ENCODE results near the gene DIP2C.
"Not testable (repeated sequence)": the region's sequence is repeated elsewhere in the genome, so short reads cannot be mapped to it uniquely, and the experiment has no call there.

The DIP2C gene

GRCh38 chr10:660413-660969 lies 29.0 kb downstream of the DIP2C start:
- H3K4me1 ChIP-seq (ENCODE audit: control insufficient read depth, insufficient read depth, low read length, unreplicated experiment): peaks cover 11% of the 10 kb centered on the region
- H2AFZ ChIP-seq (ENCODE audit: low read length, unreplicated experiment): no peak overlapping the region
- no peak overlapping the region for H3K27ac ChIP-seq (ENCODE audit: low read depth, low read length)
- H3K79me2 ChIP-seq (ENCODE audit: control insufficient read depth, insufficient read depth, low read length, unreplicated experiment): peaks cover 61% of the 10 kb centered on the region
- H3K36me3 ChIP-seq (ENCODE audit: insufficient read depth, low read length): no peaks in the 10 kb centered on the region
- no peaks in the 10 kb centered on the region for H3K27me3 ChIP-seq (ENCODE audit: insufficient read depth, low read length)
- no peak overlapping the region for H3K4me3 ChIP-seq (ENCODE audit: low read depth, low read length)

- no peaks in the 10 kb centered on the region for H3K27me3 ChIP-seq (ENCODE audit: insufficient read depth, low read length)
- peak overlapping the region; percentile 62 for H2AFZ ChIP-seq (ENCODE audit: low read length, unreplicated experiment)
- no peaks in the 10 kb centered on the region for H3K36me3 ChIP-seq (ENCODE audit: insufficient read depth, low read length)
- peaks cover 55% of the 10 kb centered on the region for H3K79me2 ChIP-seq (ENCODE audit: control insufficient read depth, insufficient read depth, low read length, unreplicated experiment)
- peaks cover 11% of the 10 kb centered on the region for H3K4me1 ChIP-seq (ENCODE audit: control insufficient read depth, insufficient read depth, low read length, unreplicated experiment)
- peak overlapping the region; percentile 48; the same call in 1 of the 2 replicates for H3K4me3 ChIP-seq (ENCODE audit: low read depth, low read length)
- H3K27ac ChIP-seq (ENCODE audit: low read depth, low read length): 0 out of 2 replicates have a peak overlapping the region, but pooled peaks have one; percentile 23
Observed at GRCh38 chr10:659688-660141, 29.8 kb downstream of the DIP2C start.

- H3K4me3 ChIP-seq (ENCODE audit: low read depth, low read length); H3K27me3 ChIP-seq (ENCODE audit: insufficient read depth, low read length); H2AFZ ChIP-seq (ENCODE audit: low read length, unreplicated experiment); H3K27ac ChIP-seq (ENCODE audit: low read depth, low read length); H3K36me3 ChIP-seq (ENCODE audit: insufficient read depth, low read length): not testable (repeated sequence)
- Histone ChIP-seq H3K4me1 (ENCODE audit: control insufficient read depth, insufficient read depth, low read length, unreplicated experiment) (peaks cover 11% of the 10 kb centered on the region), H3K79me2 (ENCODE audit: control insufficient read depth, insufficient read depth, low read length, unreplicated experiment) (peaks cover 40% of the 10 kb centered on the region)
Observed at GRCh38 chr10:657816-658350, 31.6 kb downstream of the DIP2C start.

- Histone ChIP-seq H3K4me3 (ENCODE audit: low read depth, low read length) (no peak overlapping the region), H3K79me2 (ENCODE audit: control insufficient read depth, insufficient read depth, low read length, unreplicated experiment) (peaks cover 36% of the 10 kb centered on the region), H2AFZ (ENCODE audit: low read length, unreplicated experiment) (no peak overlapping the region), H3K27ac (ENCODE audit: low read depth, low read length) (no peak overlapping the region), H3K4me1 (ENCODE audit: control insufficient read depth, insufficient read depth, low read length, unreplicated experiment) (peaks cover 11% of the 10 kb centered on the region), H3K36me3 (ENCODE audit: insufficient read depth, low read length) (no peaks in the 10 kb centered on the region), H3K27me3 (ENCODE audit: insufficient read depth, low read length) (no peaks in the 10 kb centered on the region)
Observed at GRCh38 chr10:656883-657282, 32.6 kb downstream of the DIP2C start.

GRCh38 chr10:655184-655583 lies 34.3 kb downstream of the DIP2C start:
- H3K27ac ChIP-seq (ENCODE audit: low read depth, low read length): no peak overlapping the region
- no peaks in the 10 kb centered on the region for H3K27me3 ChIP-seq (ENCODE audit: insufficient read depth, low read length)
- peaks cover 11% of the 10 kb centered on the region for H3K4me1 ChIP-seq (ENCODE audit: control insufficient read depth, insufficient read depth, low read length, unreplicated experiment)
- peaks cover 25% of the 10 kb centered on the region for H3K79me2 ChIP-seq (ENCODE audit: control insufficient read depth, insufficient read depth, low read length, unreplicated experiment)
- no peak overlapping the region for H2AFZ ChIP-seq (ENCODE audit: low read length, unreplicated experiment)
- no peaks in the 10 kb centered on the region for H3K36me3 ChIP-seq (ENCODE audit: insufficient read depth, low read length)
- H3K4me3 ChIP-seq (ENCODE audit: low read depth, low read length): no peak overlapping the region

- H3K4me1 ChIP-seq (ENCODE audit: control insufficient read depth, insufficient read depth, low read length, unreplicated experiment): peaks cover 6% of the 10 kb centered on the region
- no peak overlapping the region for H2AFZ ChIP-seq (ENCODE audit: low read length, unreplicated experiment)
- H3K27me3 ChIP-seq (ENCODE audit: insufficient read depth, low read length): no peaks in the 10 kb centered on the region
Observed at GRCh38 chr10:654647-654996, 34.8 kb downstream of the DIP2C start.

GRCh38 chr10:653991-654646 lies 35.3 kb downstream of the DIP2C start:
- Histone ChIP-seq H2AFZ (ENCODE audit: low read length, unreplicated experiment) (no peak overlapping the region), H3K36me3 (ENCODE audit: insufficient read depth, low read length) (no peaks in the 10 kb centered on the region), H3K79me2 (ENCODE audit: control insufficient read depth, insufficient read depth, low read length, unreplicated experiment) (peaks cover 21% of the 10 kb centered on the region), H3K4me1 (ENCODE audit: control insufficient read depth, insufficient read depth, low read length, unreplicated experiment) (peaks cover 1% of the 10 kb centered on the region), H3K27ac (ENCODE audit: low read depth, low read length) (no peak overlapping the region), H3K27me3 (ENCODE audit: insufficient read depth, low read length) (no peaks in the 10 kb centered on the region), H3K4me3 (ENCODE audit: low read depth, low read length) (no peak overlapping the region)

More at GRCh38 chr10:654647-654996, 34.8 kb downstream of the DIP2C start:
- H3K79me2 ChIP-seq (ENCODE audit: control insufficient read depth, insufficient read depth, low read length, unreplicated experiment): peaks cover 25% of the 10 kb centered on the region
- no peaks in the 10 kb centered on the region for H3K36me3 ChIP-seq (ENCODE audit: insufficient read depth, low read length)
- no peak overlapping the region for H3K27ac ChIP-seq (ENCODE audit: low read depth, low read length)
- no peak overlapping the region for H3K4me3 ChIP-seq (ENCODE audit: low read depth, low read length)

- not testable (repeated sequence) for H2AFZ ChIP-seq (ENCODE audit: low read length, unreplicated experiment); H3K4me1 ChIP-seq (ENCODE audit: control insufficient read depth, insufficient read depth, low read length, unreplicated experiment); H3K27me3 ChIP-seq (ENCODE audit: insufficient read depth, low read length); H3K36me3 ChIP-seq (ENCODE audit: insufficient read depth, low read length); H3K4me3 ChIP-seq (ENCODE audit: low read depth, low read length); H3K27ac ChIP-seq (ENCODE audit: low read depth, low read length)
- peaks cover 12% of the 10 kb centered on the region for H3K79me2 ChIP-seq (ENCODE audit: control insufficient read depth, insufficient read depth, low read length, unreplicated experiment)
Observed at GRCh38 chr10:652832-653459, 36.5 kb downstream of the DIP2C start.

GRCh38 chr10:652233-652632 lies 37.2 kb downstream of the DIP2C start:
- Histone ChIP-seq H3K4me1 (ENCODE audit: control insufficient read depth, insufficient read depth, low read length, unreplicated experiment) (no peaks in the 10 kb centered on the region), H3K4me3 (ENCODE audit: low read depth, low read length) (no peak overlapping the region), H3K79me2 (ENCODE audit: control insufficient read depth, insufficient read depth, low read length, unreplicated experiment) (peaks cover 12% of the 10 kb centered on the region), H3K27ac (ENCODE audit: low read depth, low read length) (no peak overlapping the region), H2AFZ (ENCODE audit: low read length, unreplicated experiment) (no peak overlapping the region), H3K36me3 (ENCODE audit: insufficient read depth, low read length) (no peaks in the 10 kb centered on the region), H3K27me3 (ENCODE audit: insufficient read depth, low read length) (no peaks in the 10 kb centered on the region)

- no peaks in the 10 kb centered on the region for H3K36me3 ChIP-seq (ENCODE audit: insufficient read depth, low read length)
- no peaks in the 10 kb centered on the region for H3K4me1 ChIP-seq (ENCODE audit: control insufficient read depth, insufficient read depth, low read length, unreplicated experiment)
- no peaks in the 10 kb centered on the region for H3K27me3 ChIP-seq (ENCODE audit: insufficient read depth, low read length)
- no peak overlapping the region for H2AFZ ChIP-seq (ENCODE audit: low read length, unreplicated experiment)
- H3K4me3 ChIP-seq (ENCODE audit: low read depth, low read length): no peak overlapping the region
- H3K27ac ChIP-seq (ENCODE audit: low read depth, low read length): no peak overlapping the region
- peaks cover 11% of the 10 kb centered on the region for H3K79me2 ChIP-seq (ENCODE audit: control insufficient read depth, insufficient read depth, low read length, unreplicated experiment)
Observed at GRCh38 chr10:651692-652091, 37.8 kb downstream of the DIP2C start.

All from ACC112 (cell line).